Measurements from ENCODE around the gene ROBO4.

The ROBO4 gene

DNA sequence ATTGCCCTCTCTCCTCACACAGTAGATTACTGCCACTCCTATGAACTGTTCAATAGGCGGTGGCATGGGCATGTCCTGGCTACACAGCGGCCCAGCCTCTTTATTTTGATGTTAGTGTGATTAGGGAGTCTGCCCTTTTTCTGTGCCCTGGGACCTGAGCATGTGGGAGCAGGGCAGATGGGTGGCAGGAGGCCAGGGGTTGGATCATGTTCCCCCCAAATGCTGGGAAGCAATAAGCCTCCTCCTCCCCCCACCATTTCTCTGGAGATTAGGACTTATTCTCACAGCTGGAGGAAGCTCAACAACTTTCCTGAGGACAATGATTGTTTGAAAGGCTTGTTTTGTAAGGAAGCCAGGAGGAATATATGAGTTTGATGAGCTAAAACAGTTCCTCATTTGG, 22.2 kb upstream of the ROBO4 start:
- no peak for DNase-seq (ENCODE audit: low read depth in 2 of 2)

GRCh38 chr11:124918950-124919349, 21.3 kb upstream of the ROBO4 start, which contains the start of gene HEPN1:
HEPN1 (plus strand) TSS chr11:124919250.
- no peak for DNase-seq (ENCODE audit: low read depth in 2 of 2)

GRCh38 chr11:124917115-124917637, 19.5 kb upstream of the ROBO4 start:
- no peak for DNase-seq (ENCODE audit: low read depth in 2 of 2)

DNA sequence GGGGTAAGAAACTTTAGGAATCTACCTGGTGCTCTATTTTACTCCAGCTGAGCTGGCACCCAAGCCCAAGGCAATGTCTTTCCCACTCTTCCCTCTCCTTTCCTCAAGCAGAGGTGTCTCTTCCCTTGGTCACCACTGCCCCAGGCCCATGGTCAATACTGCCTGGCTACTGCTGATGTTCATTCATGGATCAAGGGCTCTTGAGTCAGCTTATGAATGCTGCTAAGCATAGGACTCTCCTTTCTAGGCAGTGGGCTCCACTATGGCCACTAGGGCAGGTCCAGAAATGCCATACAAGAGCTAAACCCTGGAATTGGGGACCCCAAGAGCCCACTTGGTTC, 18.7 kb upstream of the ROBO4 start:
- DNase-seq (ENCODE audit: low read depth in 2 of 2), result no peak

GRCh38 chr11:124915541-124916369, 18.1 kb upstream of the ROBO4 start:
- DNase-seq (ENCODE audit: low read depth in 2 of 2), result no peak

- no peak for DNase-seq (ENCODE audit: low read depth in 2 of 2)
These were observed 5.0 kb upstream of the ROBO4 start for GRCh38 chr11:124902616-124903015.

GRCh38 chr11:124900464-124900863, 2.8 kb upstream of the ROBO4 start:
- DNase-seq (ENCODE audit: low read depth in 2 of 2), result no peak

DNA sequence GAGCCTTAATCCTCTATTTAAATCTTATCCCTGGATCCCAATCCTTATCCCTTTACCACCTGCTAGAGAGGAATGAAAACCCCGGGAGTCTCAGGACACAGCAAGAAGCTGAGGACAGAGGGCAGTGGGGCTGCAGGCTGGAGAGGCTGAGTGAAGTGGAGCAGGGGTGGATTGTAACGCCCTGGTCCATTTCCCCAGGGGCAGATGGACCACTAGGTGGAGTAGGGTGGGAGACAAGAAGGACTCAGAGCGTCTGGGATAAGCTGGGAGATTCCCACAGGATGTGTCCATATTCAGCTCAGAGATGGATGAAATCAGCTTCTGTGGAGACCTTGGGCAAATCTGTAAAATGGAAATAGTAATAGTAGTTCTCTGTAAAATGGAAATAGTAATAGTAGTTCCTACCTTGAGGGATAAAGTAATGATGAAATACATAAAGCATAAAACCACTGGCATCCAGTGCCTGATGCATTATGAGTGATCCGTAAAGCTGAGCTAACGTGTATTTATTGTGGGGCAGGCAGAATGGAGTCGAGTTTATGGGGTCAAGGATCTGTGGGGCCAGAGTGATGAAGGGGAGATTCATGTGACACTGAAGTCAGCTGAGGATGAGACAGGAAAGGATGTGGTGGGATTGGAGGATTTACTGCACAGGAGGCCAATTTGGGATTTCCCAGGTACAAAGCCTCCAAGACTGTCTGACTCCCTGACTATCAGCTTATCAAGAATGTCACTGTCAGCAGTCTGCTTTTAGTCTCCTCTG, 1.9 kb upstream of the ROBO4 start:
- no peak for DNase-seq (ENCODE audit: low read depth in 2 of 2)

DNA sequence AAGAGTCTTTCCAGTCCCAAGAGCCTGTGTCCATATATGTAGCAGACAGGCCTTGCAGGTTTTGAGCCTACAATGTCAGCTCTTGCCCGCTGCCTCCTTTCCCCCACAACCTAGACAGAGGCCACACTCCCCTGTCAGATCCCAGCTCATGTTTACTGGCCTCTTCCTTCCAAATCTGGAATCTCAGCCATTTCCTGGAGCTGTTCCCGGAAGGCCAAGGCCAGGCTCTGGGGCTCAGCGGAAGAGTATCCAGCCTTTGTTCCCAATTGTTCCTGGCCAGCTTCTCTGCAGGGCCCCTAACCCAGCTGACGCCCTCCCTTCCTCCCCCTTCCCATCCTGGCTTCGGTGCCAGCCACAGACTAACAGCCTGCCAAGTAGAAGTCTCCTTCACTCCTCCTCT, 1.0 kb upstream of the ROBO4 start:
- DNase-seq (ENCODE audit: low read depth in 2 of 2), result no peak

DNA sequence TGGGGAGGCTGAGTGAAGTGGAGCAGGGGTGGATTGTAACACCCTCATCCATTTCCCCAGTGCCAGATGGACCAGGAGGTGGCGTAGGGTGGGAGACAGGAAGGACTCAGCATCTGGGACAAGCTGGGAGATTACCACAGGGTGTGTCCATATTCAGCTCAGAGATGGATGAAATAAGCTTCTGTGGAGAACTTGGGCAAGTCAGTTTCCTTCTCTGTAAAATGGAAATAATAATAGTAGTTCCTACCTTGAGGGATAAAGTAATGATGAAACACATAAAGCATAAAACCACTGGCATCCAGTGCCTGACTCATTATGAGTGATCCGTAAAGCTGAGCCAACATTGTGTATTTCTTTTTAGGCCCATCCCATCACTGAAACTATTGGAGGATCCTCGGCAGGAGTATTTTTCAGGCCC, 607 bp upstream of the ROBO4 start:
- DNase-seq (ENCODE audit: low read depth in 2 of 2), result no peak

DNA sequence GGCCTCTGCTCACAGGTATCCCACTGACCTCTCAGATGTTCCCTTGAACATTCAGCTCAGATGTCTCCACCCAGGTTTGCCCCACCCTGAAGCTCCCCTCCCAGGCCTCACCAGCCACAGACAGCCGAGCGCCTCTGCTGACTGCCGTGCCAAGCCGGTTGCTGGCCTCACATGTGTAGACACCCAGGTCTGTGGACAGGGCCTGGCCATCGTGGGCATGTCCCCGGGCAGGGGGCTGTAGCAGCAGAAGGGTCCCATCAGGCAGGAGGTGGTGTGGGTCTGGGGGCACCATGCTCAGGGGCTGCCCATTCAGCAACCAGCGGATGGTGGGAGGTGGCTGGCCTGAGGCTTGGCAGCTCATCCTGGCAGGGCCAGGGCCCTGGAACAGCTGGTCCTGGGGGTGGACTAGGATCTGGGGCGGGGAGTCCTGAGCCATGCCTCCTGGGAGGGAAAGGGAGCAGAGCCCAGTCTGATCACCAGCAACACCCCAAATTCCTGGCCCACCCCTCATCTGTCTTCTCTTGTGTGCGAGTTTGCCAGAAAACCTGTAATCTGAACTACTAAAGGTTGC, 759 bp downstream of the ROBO4 start:
- DNase-seq (ENCODE audit: low read depth in 2 of 2), result no peak

DNA sequence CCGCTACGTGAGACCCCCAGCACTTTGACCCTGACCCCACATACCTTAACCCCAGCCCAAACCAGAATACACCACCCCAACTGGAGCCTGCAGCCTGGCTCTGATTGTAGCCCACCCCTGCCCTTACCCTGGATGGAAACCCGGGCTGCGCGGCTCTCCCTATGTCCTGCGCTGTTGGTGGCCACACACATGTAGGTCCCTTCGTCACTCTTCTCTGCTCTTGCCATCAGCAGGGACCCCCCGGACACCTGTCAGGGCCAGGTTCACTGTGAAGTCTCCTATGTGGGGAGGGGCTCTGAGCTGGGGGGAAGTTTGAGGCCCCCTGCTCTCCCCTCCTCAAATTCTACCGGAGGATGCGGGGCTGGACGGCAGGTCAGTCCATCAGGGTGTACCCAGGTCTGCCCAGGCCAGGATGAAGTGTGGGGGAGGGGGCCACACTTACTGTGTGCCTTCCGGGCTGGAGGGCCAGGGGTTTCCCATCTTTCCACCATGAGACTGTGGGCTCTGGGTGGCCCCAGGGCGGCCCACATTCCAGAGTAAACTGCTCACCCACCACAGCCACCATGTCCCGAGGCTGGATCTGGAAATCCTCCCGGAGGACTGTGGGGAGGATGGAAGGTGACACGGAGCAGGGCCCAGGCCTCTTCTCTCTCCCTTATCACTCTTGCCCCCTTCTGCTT, 1.5 kb downstream of the ROBO4 start:
- DNase-seq (ENCODE audit: low read depth in 2 of 2), result no peak

DNA sequence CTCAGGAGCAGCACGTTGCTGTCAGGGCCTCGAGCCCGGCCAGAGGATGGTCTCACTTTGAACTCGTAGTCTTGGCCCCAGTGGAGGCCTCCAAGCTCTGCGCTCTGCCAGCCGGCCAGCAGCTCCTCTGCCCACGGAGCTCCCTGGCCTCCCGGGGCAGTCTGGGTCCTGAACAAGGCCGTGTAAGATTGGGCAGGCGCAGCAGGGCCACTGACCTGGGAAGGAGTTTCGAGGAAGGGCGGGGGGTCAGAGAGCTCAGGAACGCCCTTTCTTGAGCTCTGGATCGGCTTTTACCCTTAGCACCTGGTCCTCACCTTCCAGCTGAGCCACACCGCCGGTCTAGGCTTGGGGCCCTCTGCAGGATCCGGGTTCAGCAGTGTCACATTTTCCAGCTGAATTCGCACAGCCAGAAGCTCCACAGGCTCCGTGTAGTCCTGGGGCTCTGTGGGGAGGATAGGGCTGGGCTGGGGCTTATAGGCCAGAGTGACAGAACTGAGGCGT, 2.1 kb downstream of the ROBO4 start:
- DNase-seq (ENCODE audit: low read depth in 2 of 2), result no peak

DNA sequence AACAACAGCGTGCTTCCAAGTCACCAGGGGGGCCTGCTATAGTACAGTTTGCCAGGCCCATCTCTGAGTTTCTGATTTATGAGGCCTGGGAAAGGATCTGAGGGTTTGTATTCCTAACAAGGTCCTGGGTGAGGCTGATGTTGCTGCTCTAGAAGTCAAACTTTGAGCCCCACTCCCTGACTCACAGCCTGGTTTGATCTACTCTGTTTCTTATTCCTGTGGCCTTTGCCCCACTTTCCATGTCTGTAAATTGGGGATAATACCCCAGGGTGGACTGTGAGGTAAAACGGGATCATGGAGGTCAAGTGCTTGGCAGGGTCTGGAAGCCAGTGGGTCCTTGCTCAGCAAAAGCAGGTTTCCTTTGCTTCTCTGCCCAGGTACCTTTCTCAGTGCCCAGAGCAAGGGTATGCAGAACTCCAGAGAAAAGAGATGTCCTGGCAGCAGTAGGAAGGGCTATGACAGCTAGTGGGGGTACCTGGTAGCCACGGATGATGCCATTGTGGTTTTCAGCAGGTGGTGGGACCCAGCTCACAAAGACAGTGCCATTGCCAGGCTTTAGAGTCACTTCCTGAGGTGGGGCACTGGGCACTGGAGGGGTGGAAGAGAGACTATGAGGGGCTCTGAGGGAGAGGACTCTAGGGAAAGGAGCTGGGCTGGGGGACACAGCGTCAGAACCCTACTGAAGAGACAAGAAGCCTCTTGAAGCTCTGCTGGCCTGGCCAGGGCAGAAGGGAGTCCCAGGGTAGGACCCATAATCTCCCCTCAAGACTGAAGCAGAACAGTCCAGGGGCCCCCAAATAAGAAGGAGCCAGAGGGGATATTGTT, 2.8 kb downstream of the ROBO4 start:
- no peak for DNase-seq (ENCODE audit: low read depth in 2 of 2)

- no peak for DNase-seq (ENCODE audit: low read depth in 2 of 2)
These were observed 3.8 kb downstream of the ROBO4 start for GRCh38 chr11:124893781-124894401.

- no peak for DNase-seq (ENCODE audit: low read depth in 2 of 2)
These were observed 4.8 kb downstream of the ROBO4 start for GRCh38 chr11:124892750-124893454.

DNA sequence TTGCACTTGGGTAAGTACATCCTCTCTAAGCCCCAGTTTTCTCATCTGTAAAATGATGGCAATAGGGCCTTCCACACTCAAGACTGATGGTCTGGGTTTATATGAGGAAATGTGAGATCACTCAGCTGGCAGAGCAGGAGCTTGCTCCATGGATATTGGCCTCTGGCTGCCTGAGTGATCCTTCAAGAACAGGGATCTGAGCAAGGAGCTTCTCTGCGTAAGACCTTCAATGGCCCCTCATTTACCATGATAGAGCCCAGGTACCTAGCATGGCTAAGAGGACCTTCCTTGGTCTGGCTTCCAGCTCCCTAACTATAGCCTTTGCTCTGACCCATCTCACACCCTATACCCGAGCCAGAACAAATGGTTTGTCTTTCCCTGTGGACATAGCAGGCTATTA, 5.5 kb downstream of the ROBO4 start:
- no peak for DNase-seq (ENCODE audit: low read depth in 2 of 2)

GRCh38 chr11:124891373-124891861, 6.2 kb downstream of the ROBO4 start:
- no peak for DNase-seq (ENCODE audit: low read depth in 2 of 2)

GRCh38 chr11:124890683-124891372, 6.8 kb downstream of the ROBO4 start:
- no peak for DNase-seq (ENCODE audit: low read depth in 2 of 2)
